Measurements from ENCODE around the gene MORN3. TPM values are rescaled to one million over a fixed set of nuclear protein-coding genes. Genes with fewer than 3 reads are reported as not detected.

MORN3 gene
- polyA plus RNA-seq, 1 donor (not counting 4 experiments of a cell fraction or from before 2014, with no cell fraction given): 0.30 TPM

- Histone ChIP-seq H4K20me1 (ENCODE audit: control insufficient read depth, extremely low read depth, insufficient read depth, low read length) (no peaks in the 10 kb centered on the region), H3K4me2 (ENCODE audit: control insufficient read depth, extremely low read depth, insufficient read depth, low read depth, low read length) (no peak overlapping the region), H2AFZ (ENCODE audit: control insufficient read depth, low read length) (no peak overlapping the region), H3K36me3 (ENCODE audit: control insufficient read depth in 2 of 2, extremely low read depth in 1 of 2, insufficient read depth in 2 of 2, low read length in 2 of 2) (no peaks in the 10 kb centered on the region), H3K4me3 (ENCODE audit: control insufficient read depth in 2 of 3, extremely low read depth in 1 of 3, insufficient read depth in 2 of 3, low read depth in 1 of 3, low read length in 3 of 3) (no peak overlapping the region), H3K9ac (ENCODE audit: control insufficient read depth, extremely low read depth, insufficient read depth, low read length) (no peak overlapping the region), H3K4me1 (ENCODE audit: control insufficient read depth, extremely low read depth, insufficient read depth, low read length) (peaks cover 2% of the 10 kb centered on the region), H3K9me1 (ENCODE audit: control insufficient read depth, extremely low read depth, insufficient read depth, low read length) (no peaks in the 10 kb centered on the region), H3K9me3 (ENCODE audit: control insufficient read depth, low read depth, low read length) (no peaks in the 10 kb centered on the region), H3K27ac (ENCODE audit: control insufficient read depth, insufficient read depth, low read length) (no peak overlapping the region), H3K79me2 (ENCODE audit: control insufficient read depth, insufficient read depth, low read length) (no peaks in the 10 kb centered on the region), H3K27me3 (ENCODE audit: control insufficient read depth, extremely low read depth, insufficient read depth, low read length) (no peaks in the 10 kb centered on the region)
- dilution Hi-C loops (cut with MboI; ENCODE audit: extremely low pct_ligation_motif_present, low sequenced_read_pairs): no loop called here
- no peak for TF ChIP-seq CTCF (optimal IDR thresholded peaks at IDR 0.05 in 1 of 3, IDR thresholded peaks at IDR 0.05 in 1 of 3, conservative IDR thresholded peaks at IDR 0.05 in 1 of 3; ENCODE audit: extremely low read depth in 1 of 3, insufficient read depth in 2 of 3, low read length in 3 of 3)
- no peak for TF ChIP-seq EZH2 (IDR thresholded peaks at IDR 0.05; ENCODE audit: low read length)
- DNase-seq (ENCODE audit: low read depth, low spot score) (no peak), FAIRE-seq (no peak)
Measured at GRCh38 chr12:121608301-121608700, 61.2 kb downstream of the MORN3 start.

- H3K9me3 ChIP-seq (ENCODE audit: control insufficient read depth, low read depth, low read length): no peaks in the 10 kb centered on the region
- H3K79me2 ChIP-seq (ENCODE audit: control insufficient read depth, insufficient read depth, low read length): no peaks in the 10 kb centered on the region
- no peaks in the 10 kb centered on the region for H3K36me3 ChIP-seq (ENCODE audit: control insufficient read depth in 2 of 2, extremely low read depth in 1 of 2, insufficient read depth in 2 of 2, low read length in 2 of 2)
- no peak overlapping the region for H3K4me3 ChIP-seq (ENCODE audit: control insufficient read depth in 2 of 3, extremely low read depth in 1 of 3, insufficient read depth in 2 of 3, low read depth in 1 of 3, low read length in 3 of 3)
- no peaks in the 10 kb centered on the region for H3K9me1 ChIP-seq (ENCODE audit: control insufficient read depth, extremely low read depth, insufficient read depth, low read length)
- H3K9ac ChIP-seq (ENCODE audit: control insufficient read depth, extremely low read depth, insufficient read depth, low read length): no peak overlapping the region
- dilution Hi-C loops (cut with MboI; ENCODE audit: extremely low pct_ligation_motif_present, low sequenced_read_pairs): no loop called here
- no peak overlapping the region for H2AFZ ChIP-seq (ENCODE audit: control insufficient read depth, low read length)
- H3K4me1 ChIP-seq (ENCODE audit: control insufficient read depth, extremely low read depth, insufficient read depth, low read length): peaks cover 2% of the 10 kb centered on the region
- FAIRE-seq (no peak), DNase-seq (ENCODE audit: low read depth, low spot score) (no peak)
- no peak overlapping the region for H3K4me2 ChIP-seq (ENCODE audit: control insufficient read depth, extremely low read depth, insufficient read depth, low read depth, low read length)
- no peaks in the 10 kb centered on the region for H3K27me3 ChIP-seq (ENCODE audit: control insufficient read depth, extremely low read depth, insufficient read depth, low read length)
- H3K27ac ChIP-seq (ENCODE audit: control insufficient read depth, insufficient read depth, low read length): no peak overlapping the region
- no peak for TF ChIP-seq CTCF (optimal IDR thresholded peaks at IDR 0.05 in 1 of 3, IDR thresholded peaks at IDR 0.05 in 1 of 3, conservative IDR thresholded peaks at IDR 0.05 in 1 of 3; ENCODE audit: extremely low read depth in 1 of 3, insufficient read depth in 2 of 3, low read length in 3 of 3)
- TF ChIP-seq EZH2 (IDR thresholded peaks at IDR 0.05; ENCODE audit: low read length): no peak
- no peaks in the 10 kb centered on the region for H4K20me1 ChIP-seq (ENCODE audit: control insufficient read depth, extremely low read depth, insufficient read depth, low read length)
Measured at GRCh38 chr12:121603581-121603980, 65.9 kb downstream of the MORN3 start.

All from keratinocyte (primary cell).